OCI-LY1 (cell line): Measurements from ENCODE around the gene COX10.

ENCODE experiments used
- H2AFZ ChIP-seq: fragments of 200-600 bp; sonication (generic), shearing (Covaris generic); 2 replicates; pipeline ENCODE4 v1.6.0; 2014; ENCODE audit warnings: antibody characterized with exemption, mild to moderate bottlenecking, low read length
- H3F3A ChIP-seq: fragments of 200-600 bp; sonication (generic), shearing (Covaris generic); 2 replicates; pipeline ENCODE4 v1.6.0; 2014; ENCODE audit warnings: mild to moderate bottlenecking, antibody characterized with exemption, low read length, moderate library complexity; ENCODE audit not compliant: insufficient read depth
- H3K27ac ChIP-seq: fragments of 200-600 bp; sonication (generic); 2 replicates; pipeline ENCODE4 v1.5.1; 2014; ENCODE audit warnings: low read length, mixed run types, mild to moderate bottlenecking, low read depth; ENCODE audit not compliant: poor library complexity, severe bottlenecking
- H3K27me3 ChIP-seq: fragments of 200-600 bp; sonication (generic); 2 replicates; pipeline ENCODE4 v1.6.0; 2014; ENCODE audit warnings: antibody characterized with exemption, mild to moderate bottlenecking, low read length, moderate library complexity; ENCODE audit not compliant: insufficient read depth
- H3K36me3 ChIP-seq: fragments of 200-600 bp; sonication (generic); 2 replicates; pipeline ENCODE4 v1.6.1; 2014; ENCODE audit warnings: mild to moderate bottlenecking, antibody characterized with exemption, low read length, moderate library complexity, mixed read lengths; ENCODE audit not compliant: insufficient read depth
- H3K4me1 ChIP-seq: fragments of 200-600 bp; sonication (generic); 2 replicates; pipeline ENCODE4 v1.5.1; 2014; ENCODE audit warnings: mild to moderate bottlenecking, low read length, moderate library complexity; ENCODE audit not compliant: insufficient read depth, severe bottlenecking
- H3K4me2 ChIP-seq: fragments of 200-600 bp; sonication (generic), shearing (Covaris generic); 2 replicates; pipeline ENCODE4 v1.6.1; 2014; ENCODE audit warnings: low read length
- H3K4me3 ChIP-seq: fragments of 200-600 bp; sonication (generic); 2 replicates; pipeline ENCODE4 v1.5.1; 2014; ENCODE audit warnings: low read length, low read depth, mild to moderate bottlenecking, mixed read lengths; ENCODE audit not compliant: poor library complexity, severe bottlenecking
- H3K79me2 ChIP-seq: fragments of 200-600 bp; shearing (Covaris generic); 2 replicates; pipeline ENCODE4 v1.6.1; 2016; ENCODE audit warnings: mixed run types, low read length, mixed read lengths; ENCODE audit not compliant: insufficient read depth
- H3K9ac ChIP-seq: fragments of 200-600 bp; sonication (generic), shearing (Covaris generic); 2 replicates; pipeline ENCODE4 v1.6.1; 2014; ENCODE audit warnings: mild to moderate bottlenecking, low read length, mixed read lengths
- H3K9me2 ChIP-seq: fragments of 200-600 bp; sonication (generic), shearing (Covaris generic); 2 replicates; pipeline ENCODE4 v1.6.1; 2014; ENCODE audit warnings: low read depth, mild to moderate bottlenecking, low read length, mixed read lengths
- H3K9me3 ChIP-seq: fragments of 200-600 bp; shearing (Covaris generic); 2 replicates; pipeline ENCODE4 v1.6.1; 2014; ENCODE audit warnings: low read length, mixed read lengths
- H4K20me1 ChIP-seq: fragments of 200-600 bp; sonication (generic), shearing (Covaris generic); 2 replicates; pipeline ENCODE4 v1.6.0; 2016; ENCODE audit warnings: mild to moderate bottlenecking, low read length; ENCODE audit not compliant: insufficient read depth
- EZH2 ChIP-seq: fragments of 200-600 bp; sonication (generic), shearing (Covaris generic); IDR thresholded peaks from 2 replicates; pipeline ENCODE4 v1.8.0; 2017; ENCODE audit warnings: borderline replicate concordance, mixed run types, mild to moderate bottlenecking, antibody characterized with exemption, low read length, moderate library complexity, mixed read lengths
- TF ChIP-seq, protein P1 (sequence below): fragments of 200-600 bp; sonication (generic), shearing (Covaris generic); IDR thresholded peaks from 2 replicates; pipeline ENCODE4 v1.5.1; 2017; ENCODE audit warnings: mild to moderate bottlenecking, antibody characterized with exemption, low read length, moderate library complexity, mixed read lengths

The COX10 gene

DNA sequence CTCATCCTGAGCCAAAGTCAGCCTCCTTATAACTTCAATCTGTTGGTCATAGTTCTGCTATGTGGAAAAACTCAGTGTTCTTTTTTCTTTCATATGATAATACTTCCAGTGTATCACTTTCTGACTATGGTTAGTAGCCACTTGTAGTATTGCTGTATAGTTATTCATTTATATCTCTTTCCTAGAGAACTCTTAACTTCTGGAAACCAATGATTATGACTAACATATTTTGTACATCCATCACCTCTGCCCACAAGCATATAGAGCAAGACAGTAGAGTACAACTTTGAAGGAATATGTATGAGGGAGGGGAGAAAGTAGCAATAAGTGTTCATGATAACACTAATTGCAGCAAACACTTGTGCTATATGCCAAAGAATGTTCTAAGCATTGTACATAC lies 38.6 kb downstream of the COX10 start:
- H3K9me2 ChIP-seq: no peaks in the 10 kb centered on the region
- no peaks in the 10 kb centered on the region for H3F3A ChIP-seq
- peaks cover 12% of the 10 kb centered on the region; the same call in 1 of the 2 replicates for H3K36me3 ChIP-seq
- H2AFZ ChIP-seq: no peak overlapping the region
- no peaks in the 10 kb centered on the region for H4K20me1 ChIP-seq
- H3K4me1 ChIP-seq: no peaks in the 10 kb centered on the region
- no peak overlapping the region for H3K27ac ChIP-seq
- no peaks in the 10 kb centered on the region for H3K9me3 ChIP-seq
- no peaks in the 10 kb centered on the region for H3K27me3 ChIP-seq
- H3K4me3 ChIP-seq: no peak overlapping the region
- no peak for TF ChIP-seq EZH2
- TF ChIP-seq, protein P1, sequence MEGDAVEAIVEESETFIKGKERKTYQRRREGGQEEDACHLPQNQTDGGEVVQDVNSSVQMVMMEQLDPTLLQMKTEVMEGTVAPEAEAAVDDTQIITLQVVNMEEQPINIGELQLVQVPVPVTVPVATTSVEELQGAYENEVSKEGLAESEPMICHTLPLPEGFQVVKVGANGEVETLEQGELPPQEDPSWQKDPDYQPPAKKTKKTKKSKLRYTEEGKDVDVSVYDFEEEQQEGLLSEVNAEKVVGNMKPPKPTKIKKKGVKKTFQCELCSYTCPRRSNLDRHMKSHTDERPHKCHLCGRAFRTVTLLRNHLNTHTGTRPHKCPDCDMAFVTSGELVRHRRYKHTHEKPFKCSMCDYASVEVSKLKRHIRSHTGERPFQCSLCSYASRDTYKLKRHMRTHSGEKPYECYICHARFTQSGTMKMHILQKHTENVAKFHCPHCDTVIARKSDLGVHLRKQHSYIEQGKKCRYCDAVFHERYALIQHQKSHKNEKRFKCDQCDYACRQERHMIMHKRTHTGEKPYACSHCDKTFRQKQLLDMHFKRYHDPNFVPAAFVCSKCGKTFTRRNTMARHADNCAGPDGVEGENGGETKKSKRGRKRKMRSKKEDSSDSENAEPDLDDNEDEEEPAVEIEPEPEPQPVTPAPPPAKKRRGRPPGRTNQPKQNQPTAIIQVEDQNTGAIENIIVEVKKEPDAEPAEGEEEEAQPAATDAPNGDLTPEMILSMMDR: no peak
- no peak overlapping the region for H3K9ac ChIP-seq
- peaks cover 8% of the 10 kb centered on the region; the same call in 1 of the 2 replicates for H3K79me2 ChIP-seq
- H3K4me2 ChIP-seq: no peak overlapping the region

DNA sequence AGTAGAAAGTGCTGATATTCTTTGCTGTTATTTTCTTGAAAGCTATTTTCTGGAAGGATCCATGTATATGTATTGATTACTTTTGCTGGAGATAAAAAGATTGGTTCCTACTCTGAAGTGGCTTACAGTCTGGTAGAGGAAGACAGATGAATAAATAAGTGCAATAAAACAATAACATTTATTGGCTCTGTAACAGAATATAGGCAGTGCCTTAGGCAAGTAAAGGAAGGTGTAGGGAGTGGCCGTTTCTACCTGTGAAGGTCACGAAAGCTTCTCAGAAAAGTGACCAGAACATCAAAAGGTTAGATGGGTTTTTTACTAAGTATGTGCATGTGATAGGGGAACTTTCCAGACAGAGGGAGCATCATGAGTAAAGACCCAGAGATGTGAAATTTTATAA lies 43.1 kb downstream of the COX10 start:
- Histone ChIP-seq H3K4me3 (no peak overlapping the region), H3K27me3 (no peaks in the 10 kb centered on the region), H3K4me1 (no peaks in the 10 kb centered on the region), H3K9me2 (no peaks in the 10 kb centered on the region), H3F3A (no peaks in the 10 kb centered on the region), H3K9me3 (0 out of 2 replicates have a peak, but pooled peaks cover 3% of the 10 kb centered on the region), H4K20me1 (no peaks in the 10 kb centered on the region), H3K79me2 (no peaks in the 10 kb centered on the region; the same call in 1 of the 2 replicates), H3K27ac (no peak overlapping the region), H3K4me2 (no peak overlapping the region), H3K9ac (no peak overlapping the region), H3K36me3 (no peaks in the 10 kb centered on the region), H2AFZ (no peak overlapping the region)
- TF ChIP-seq EZH2: no peak
- TF ChIP-seq, protein P1: no peak

DNA sequence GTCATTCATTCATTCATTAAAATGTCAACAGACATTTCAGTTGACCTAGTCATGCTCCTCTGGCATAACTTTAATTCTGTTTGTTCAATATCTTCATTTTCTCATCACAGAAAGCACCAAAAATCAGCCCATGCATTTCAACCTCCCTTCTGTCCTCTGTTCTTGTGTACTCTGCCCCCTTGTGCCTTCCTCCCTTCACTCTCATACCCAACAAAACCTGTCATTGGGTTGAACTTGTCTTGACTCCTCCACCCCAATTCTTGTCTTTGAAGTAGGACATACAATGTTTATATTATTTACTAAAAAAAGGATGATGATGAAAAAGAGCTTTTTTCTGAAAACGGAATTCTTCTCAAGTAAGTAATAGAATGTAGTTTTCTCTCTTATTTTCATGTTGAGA lies 43.8 kb downstream of the COX10 start:
- H3K9me3 ChIP-seq: 0 out of 2 replicates have a peak, but pooled peaks cover 3% of the 10 kb centered on the region
- no peak overlapping the region for H3K4me2 ChIP-seq
- TF ChIP-seq, protein P1: no peak
- TF ChIP-seq EZH2: no peak
- no peaks in the 10 kb centered on the region for H3F3A ChIP-seq
- H3K79me2 ChIP-seq: no peaks in the 10 kb centered on the region; the same call in 1 of the 2 replicates
- H3K27ac ChIP-seq: no peak overlapping the region
- no peaks in the 10 kb centered on the region for H3K36me3 ChIP-seq
- no peak overlapping the region for H2AFZ ChIP-seq
- H3K9me2 ChIP-seq: no peaks in the 10 kb centered on the region
- H3K4me3 ChIP-seq: no peak overlapping the region
- H4K20me1 ChIP-seq: no peaks in the 10 kb centered on the region
- no peaks in the 10 kb centered on the region for H3K27me3 ChIP-seq
- no peaks in the 10 kb centered on the region for H3K4me1 ChIP-seq
- no peak overlapping the region for H3K9ac ChIP-seq
